ENCODE measurements around the gene FCSK. TPM values are rescaled to one million over a fixed set of nuclear protein-coding genes. Genes with fewer than 3 reads are reported as not detected.

The FCSK gene
- total and polyA plus RNA-seq, 10 of the 15 experiments (the other 5 are each of a cell fraction or from before 2014, with no cell fraction given) = 0.60 to 17.6 (median 7.4) TPM

GRCh38 chr16:70407811-70408274 is 46.6 kb upstream of the FCSK start (continued):
- TF ChIP-seq ZNF687 (IDR thresholded peaks at IDR 0.05) (no peak), SMC3 (IDR thresholded peaks at IDR 0.05; ENCODE audit: borderline replicate concordance, low read length) (no peak)

- intact Hi-C loops (cut with micrococcal nuclease; ENCODE audit: unreplicated experiment) = no loop called here
- no peak for DNase-seq (ENCODE audit: low read depth, low spot score)
- ChIA-PET RAD21 (ENCODE audit: unreplicated experiment) (no interaction called here), SMC1A (ENCODE audit: uncharacterized antibody, unreplicated experiment) (interaction anchor here (0.9 to 1.0 kb wide), 2 partner anchors 10 to 43 kb away, joined by 3 read pairs; partner anchors contain the start of gene FCSK), POLR2A (interaction anchor here (0.7 to 1.5 kb wide), 5 partner anchors 9 to 1398 kb away, joined by 5 to 10 read pairs (median 6); no protein-coding TSS in a partner anchor), CTCF (interaction anchor here (0.6 to 3.3 kb wide), 2 partner anchors 34 to 42 kb away, joined by 3 to 14 read pairs; no protein-coding TSS in a partner anchor)
- H3K27ac ChIP-seq (ENCODE audit: control insufficient read depth, insufficient read depth) = no peak overlapping the region
- FAIRE-seq = no peak
- no peaks in the 10 kb centered on the region for H3K9me3 ChIP-seq (replicated peaks; ENCODE audit: control insufficient read depth, insufficient read depth, low read length)
- no TSS peak for BruUV-seq (replicated peaks)
- no peak for ATAC-seq
- H3K27me3 ChIP-seq (replicated peaks in 1 of 2; ENCODE audit: control insufficient read depth in 2 of 2, insufficient read depth in 2 of 2, low read length in 1 of 2) = no peaks in the 10 kb centered on the region; a peak in 1 of 4 replicates
- H3K9ac ChIP-seq (ENCODE audit: control insufficient read depth, insufficient read depth, low read length) = no peak overlapping the region
- no peaks in the 10 kb centered on the region for H4K20me1 ChIP-seq (ENCODE audit: control insufficient read depth, insufficient read depth)
- in situ Hi-C loops (cut with MboI) = loop anchor here (25.0 kb wide), 1 partner anchor 1648 kb away; no protein-coding TSS in a partner anchor
- H3K4me2 ChIP-seq (ENCODE audit: control insufficient read depth, insufficient read depth) = no peak overlapping the region
- no peak overlapping the region for H3K4me3 ChIP-seq
- H3K4me1 ChIP-seq (ENCODE audit: control insufficient read depth, insufficient read depth, low read length) = peaks cover 39% of the 10 kb centered on the region
- peaks cover 6 to 15% of the 10 kb centered on the region in 2 experiments; a peak in 3 of 4 replicates for H3K36me3 ChIP-seq (ENCODE audit: control insufficient read depth in 2 of 2, insufficient read depth in 2 of 2, low read length in 1 of 2)
- H2AFZ ChIP-seq (ENCODE audit: control insufficient read depth, low read depth, low read length) = no peak overlapping the region
- WGBS (ENCODE audit: insufficient coverage, insufficient replicate concordance, low lambda C conversion rate, missing lambda C conversion rate) = 95% methylated on average over 6 of the region's 6 CpGs
- H3K79me2 ChIP-seq (ENCODE audit: control insufficient read depth, insufficient read depth, low read length) = peaks cover 64% of the 10 kb centered on the region
- TF ChIP-seq KLF5 (IDR thresholded peaks at IDR 0.05; ENCODE audit: partially characterized antibody) (no peak), POLR2AphosphoS5 (IDR thresholded peaks at IDR 0.05; ENCODE audit: low read length) (no peak), MEF2B (IDR thresholded peaks at IDR 0.05; ENCODE audit: partially characterized antibody, poor library complexity, severe bottlenecking) (no peak), SPI1 (IDR thresholded peaks at IDR 0.05; ENCODE audit: borderline replicate concordance, insufficient read depth, low read depth, low read length) (no peak), ZNF24 (IDR thresholded peaks at IDR 0.05) (no peak), ESRRA (IDR thresholded peaks at IDR 0.05; ENCODE audit: low read length) (no peak), ZNF207 (IDR thresholded peaks at IDR 0.05; ENCODE audit: borderline replicate concordance) (no peak), CHD4 (IDR thresholded peaks at IDR 0.05) (no peak), ATF7 (IDR thresholded peaks at IDR 0.05; ENCODE audit: low read depth) (no peak), RB1 (IDR thresholded peaks at IDR 0.05; ENCODE audit: borderline replicate concordance) (no peak), ZBTB4 (CRISPR knock-in tag; IDR thresholded peaks at IDR 0.05) (no peak), NFIC (IDR thresholded peaks at IDR 0.05; ENCODE audit: low read depth, low read length) (no peak), IKZF1 (conservative IDR thresholded peaks at IDR 0.05) (no peak), CBFB (IDR thresholded peaks at IDR 0.05; ENCODE audit: low read depth) (no peak), STAT3 (IDR thresholded peaks at IDR 0.05; ENCODE audit: low read depth, low read length) (no peak), YBX1 (IDR thresholded peaks at IDR 0.05) (no peak)
Observed at GRCh38 chr16:70410734-70411133, 43.7 kb upstream of the FCSK start.
